ENCODE measurements around the gene CDC27. TPM values are rescaled to one million over a fixed set of nuclear protein-coding genes. Genes with fewer than 3 reads are reported as not detected.

The CDC27 gene
- total and polyA plus RNA-seq, 2 donors (not counting 3 experiments of a cell fraction or from before 2014, with no cell fraction given) = 76.1 to 172 TPM

DNA sequence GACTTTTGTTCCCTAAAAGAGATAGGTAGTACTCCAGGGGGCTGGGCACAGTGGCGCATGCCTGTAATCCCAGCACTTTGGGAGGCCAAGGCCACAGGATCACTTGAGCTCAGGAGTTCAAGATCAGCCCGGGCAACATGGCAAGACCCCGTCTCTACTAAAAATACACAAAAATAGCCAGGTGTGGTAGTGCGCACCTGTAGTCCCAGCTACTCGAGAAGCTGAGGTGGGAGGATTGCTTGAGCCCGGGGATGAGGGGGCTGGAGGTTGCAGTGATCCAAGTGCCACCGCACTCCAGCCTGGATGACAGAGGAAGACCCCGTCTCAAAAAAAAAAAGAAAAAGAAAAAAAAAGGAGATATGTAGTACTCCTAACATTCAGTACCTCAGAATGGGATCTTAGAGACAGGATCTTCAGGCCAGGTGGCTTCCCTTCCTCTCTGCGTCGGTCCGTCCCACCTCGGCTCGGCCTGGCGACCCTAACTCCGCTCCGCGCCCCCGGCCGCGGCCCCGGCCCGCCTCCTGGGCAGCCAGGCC, 89.6 kb downstream of the CDC27 start:
- ChIA-PET POLR2A (no interaction called here), CTCF (interaction anchor here (0.6 kb wide), 1 partner anchor 257 kb away, joined by 3 read pairs; no protein-coding TSS in a partner anchor)
- intact Hi-C loops (cut with micrococcal nuclease) (no loop called here), dilution Hi-C loops (cut with MboI; ENCODE audit: extremely low pct_ligation_motif_present, low sequenced_read_pairs) (no loop called here)
- H3K9me3 ChIP-seq (replicated peaks; ENCODE audit: control insufficient read depth, insufficient read depth, low read length) = no peaks in the 10 kb centered on the region
- peak overlapping the region; percentile 24 for H3K27ac ChIP-seq (ENCODE audit: insufficient read depth, low read depth, low read length)
- no TSS peak for BruUV-seq (replicated peaks)
- no peaks in the 10 kb centered on the region for H3K27me3 ChIP-seq (ENCODE audit: control insufficient read depth in 2 of 2, insufficient read depth in 2 of 2, low read length in 2 of 2)
- H3K9ac ChIP-seq (replicated peaks; ENCODE audit: extremely low read depth, insufficient read depth, low read length) = peak overlapping the region; percentile 80
- no peaks in the 10 kb centered on the region for H3K9me1 ChIP-seq (replicated peaks; ENCODE audit: control insufficient read depth, extremely low read depth, insufficient read depth, low read length)
- FAIRE-seq = no peak
- peak overlapping the region; percentile 68 for H2AFZ ChIP-seq (ENCODE audit: low read depth, low read length)
- DNase-seq (ENCODE audit: low read depth, low spot score) = no peak
- no peaks in the 10 kb centered on the region for H4K20me1 ChIP-seq (replicated peaks; ENCODE audit: control insufficient read depth, extremely low read depth, insufficient read depth, low read length)
- H3K4me3 ChIP-seq (replicated peaks in 1 of 3; ENCODE audit: insufficient read depth in 1 of 3, low read depth in 1 of 3, low read length in 3 of 3) = peak overlapping the region; percentile 61 to 86 (median 83)
- H3K4me2 ChIP-seq (ENCODE audit: insufficient read depth, low read length) = peak overlapping the region; percentile 77
- TF ChIP-seq GATA2 (IDR thresholded peaks at IDR 0.05; ENCODE audit: insufficient read depth, insufficient read length, low read depth, low read length) = no peak
- no peak for TF ChIP-seq JUN (IDR thresholded peaks at IDR 0.05; ENCODE audit: borderline replicate concordance, insufficient read depth, insufficient read length, low read depth)
- TF ChIP-seq MAX (IDR thresholded peaks at IDR 0.05; ENCODE audit: insufficient read depth, insufficient read length) = no peak
- TF ChIP-seq POLR2A (IDR thresholded peaks at IDR 0.05; ENCODE audit: low read depth, low read length) = no peak
- TF ChIP-seq FOS (IDR thresholded peaks at IDR 0.05; ENCODE audit: borderline replicate concordance, insufficient read depth, low read length) = no peak
- TF ChIP-seq POLR2AphosphoS5 (IDR thresholded peaks at IDR 0.05; ENCODE audit: insufficient read depth, low read depth, low read length) = no peak
- no peak for TF ChIP-seq EZH2 (IDR thresholded peaks at IDR 0.05; ENCODE audit: borderline replicate concordance, low read depth, low read length, severe bottlenecking)
- TF ChIP-seq, protein P1, sequence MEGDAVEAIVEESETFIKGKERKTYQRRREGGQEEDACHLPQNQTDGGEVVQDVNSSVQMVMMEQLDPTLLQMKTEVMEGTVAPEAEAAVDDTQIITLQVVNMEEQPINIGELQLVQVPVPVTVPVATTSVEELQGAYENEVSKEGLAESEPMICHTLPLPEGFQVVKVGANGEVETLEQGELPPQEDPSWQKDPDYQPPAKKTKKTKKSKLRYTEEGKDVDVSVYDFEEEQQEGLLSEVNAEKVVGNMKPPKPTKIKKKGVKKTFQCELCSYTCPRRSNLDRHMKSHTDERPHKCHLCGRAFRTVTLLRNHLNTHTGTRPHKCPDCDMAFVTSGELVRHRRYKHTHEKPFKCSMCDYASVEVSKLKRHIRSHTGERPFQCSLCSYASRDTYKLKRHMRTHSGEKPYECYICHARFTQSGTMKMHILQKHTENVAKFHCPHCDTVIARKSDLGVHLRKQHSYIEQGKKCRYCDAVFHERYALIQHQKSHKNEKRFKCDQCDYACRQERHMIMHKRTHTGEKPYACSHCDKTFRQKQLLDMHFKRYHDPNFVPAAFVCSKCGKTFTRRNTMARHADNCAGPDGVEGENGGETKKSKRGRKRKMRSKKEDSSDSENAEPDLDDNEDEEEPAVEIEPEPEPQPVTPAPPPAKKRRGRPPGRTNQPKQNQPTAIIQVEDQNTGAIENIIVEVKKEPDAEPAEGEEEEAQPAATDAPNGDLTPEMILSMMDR (IDR thresholded peaks at IDR 0.05; ENCODE audit: extremely low read depth in 1 of 2, insufficient read depth in 1 of 2, low read depth in 1 of 2, low read length in 2 of 2) = no peak
- no peak for TF ChIP-seq MYC (IDR thresholded peaks at IDR 0.05; ENCODE audit: low read depth, low read length)
- H3K4me1 ChIP-seq (ENCODE audit: control insufficient read depth, extremely low read depth, insufficient read depth, low read length) = peaks cover 5% of the 10 kb centered on the region
- peaks cover 14% of the 10 kb centered on the region for H3K79me2 ChIP-seq (ENCODE audit: control insufficient read depth, insufficient read depth, low read length)
- H3K36me3 ChIP-seq (ENCODE audit: control insufficient read depth in 2 of 2, extremely low read depth in 1 of 2, insufficient read depth in 2 of 2, low read length in 2 of 2) = no peaks in the 10 kb centered on the region
